GM12801 (cell line): ENCODE data around the gene URB1.

Experiments
- TF ChIP-seq, protein P1 (sequence below): IDR thresholded peaks from one replicate; pipeline ENCODE4 v1.5.1; 2011; ENCODE audit warnings: control low read depth; ENCODE audit not compliant: insufficient read length; ENCODE audit errors: extremely low read depth

URB1 gene

DNA sequence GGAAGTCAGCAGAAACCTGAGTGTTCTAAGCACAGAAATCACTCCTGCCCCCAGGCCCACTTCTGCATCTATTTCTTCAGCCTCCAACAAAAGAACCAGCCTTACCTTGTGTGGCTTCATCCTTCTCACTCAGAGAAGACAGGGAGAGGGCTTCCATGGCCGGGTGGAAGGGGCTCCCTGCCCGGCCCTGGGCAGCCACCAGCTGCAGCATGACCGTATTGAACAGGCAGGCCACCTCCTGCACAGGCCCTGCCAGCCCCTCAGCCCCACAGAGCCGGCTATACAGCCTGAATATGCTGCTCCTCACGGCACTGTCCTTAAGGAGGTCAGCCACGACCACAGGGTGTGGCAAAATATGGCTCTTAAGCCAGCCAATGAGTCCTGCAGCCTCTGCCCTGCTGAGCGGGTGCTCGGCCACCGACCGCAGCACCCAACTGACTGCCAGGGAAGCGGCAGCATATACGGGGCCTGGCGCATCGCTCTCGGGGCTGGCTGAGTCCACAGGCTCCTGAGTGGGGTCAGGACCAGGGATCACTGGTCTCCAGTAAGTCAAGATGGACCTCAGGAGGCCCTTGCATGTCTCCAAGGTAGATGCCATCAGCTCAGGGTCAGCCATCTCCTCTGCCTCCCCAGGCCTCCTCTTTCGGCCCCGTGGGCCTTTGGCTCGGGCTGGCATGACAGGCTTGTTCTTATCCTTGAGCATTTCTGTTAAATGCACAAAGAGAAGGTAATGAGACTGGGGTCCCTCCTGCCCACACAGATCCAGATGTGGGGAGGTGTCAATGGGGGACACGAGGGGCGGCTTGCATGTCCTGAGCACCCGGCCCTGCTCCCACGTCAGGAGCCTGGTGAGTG is 76.2 kb downstream of the URB1 start:
- TF ChIP-seq, protein P1, sequence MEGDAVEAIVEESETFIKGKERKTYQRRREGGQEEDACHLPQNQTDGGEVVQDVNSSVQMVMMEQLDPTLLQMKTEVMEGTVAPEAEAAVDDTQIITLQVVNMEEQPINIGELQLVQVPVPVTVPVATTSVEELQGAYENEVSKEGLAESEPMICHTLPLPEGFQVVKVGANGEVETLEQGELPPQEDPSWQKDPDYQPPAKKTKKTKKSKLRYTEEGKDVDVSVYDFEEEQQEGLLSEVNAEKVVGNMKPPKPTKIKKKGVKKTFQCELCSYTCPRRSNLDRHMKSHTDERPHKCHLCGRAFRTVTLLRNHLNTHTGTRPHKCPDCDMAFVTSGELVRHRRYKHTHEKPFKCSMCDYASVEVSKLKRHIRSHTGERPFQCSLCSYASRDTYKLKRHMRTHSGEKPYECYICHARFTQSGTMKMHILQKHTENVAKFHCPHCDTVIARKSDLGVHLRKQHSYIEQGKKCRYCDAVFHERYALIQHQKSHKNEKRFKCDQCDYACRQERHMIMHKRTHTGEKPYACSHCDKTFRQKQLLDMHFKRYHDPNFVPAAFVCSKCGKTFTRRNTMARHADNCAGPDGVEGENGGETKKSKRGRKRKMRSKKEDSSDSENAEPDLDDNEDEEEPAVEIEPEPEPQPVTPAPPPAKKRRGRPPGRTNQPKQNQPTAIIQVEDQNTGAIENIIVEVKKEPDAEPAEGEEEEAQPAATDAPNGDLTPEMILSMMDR = no peak

DNA sequence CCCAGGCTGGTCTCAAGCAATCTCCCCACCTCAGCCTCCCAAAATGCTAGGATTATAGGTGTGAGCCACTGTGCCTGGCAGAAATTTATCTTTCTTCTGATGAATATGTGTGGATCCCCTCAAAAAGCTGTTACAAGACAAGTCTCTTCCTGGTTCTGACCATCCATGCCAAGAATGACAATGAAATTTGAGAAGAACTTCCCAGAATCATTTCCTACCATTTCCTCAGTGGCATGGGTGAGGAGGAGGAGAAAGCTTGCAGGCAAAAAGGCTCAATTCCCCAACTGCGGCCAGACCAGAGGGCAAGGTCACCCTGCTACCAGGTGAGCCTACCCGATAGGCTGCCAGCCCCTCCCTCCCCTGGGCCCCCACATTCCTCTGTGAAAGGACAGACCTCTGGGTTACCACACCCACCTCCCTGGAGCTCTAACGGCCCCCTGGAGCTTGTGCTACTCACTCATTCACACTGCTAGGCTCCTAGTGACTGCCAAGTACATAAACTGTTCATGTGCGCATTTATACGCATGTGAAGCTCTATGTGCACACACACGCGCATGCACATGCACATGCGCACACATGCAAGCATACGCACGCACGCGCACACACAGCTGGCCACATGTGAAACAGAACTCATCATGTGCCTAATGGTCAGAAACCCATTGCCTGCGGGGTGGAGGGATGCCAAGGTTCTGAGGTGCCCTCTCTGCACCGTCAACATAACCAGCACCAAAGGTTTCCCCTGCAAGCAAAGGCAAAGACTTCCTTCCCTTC is 77.1 kb downstream of the URB1 start:
- TF ChIP-seq, protein P1 = no peak

DNA sequence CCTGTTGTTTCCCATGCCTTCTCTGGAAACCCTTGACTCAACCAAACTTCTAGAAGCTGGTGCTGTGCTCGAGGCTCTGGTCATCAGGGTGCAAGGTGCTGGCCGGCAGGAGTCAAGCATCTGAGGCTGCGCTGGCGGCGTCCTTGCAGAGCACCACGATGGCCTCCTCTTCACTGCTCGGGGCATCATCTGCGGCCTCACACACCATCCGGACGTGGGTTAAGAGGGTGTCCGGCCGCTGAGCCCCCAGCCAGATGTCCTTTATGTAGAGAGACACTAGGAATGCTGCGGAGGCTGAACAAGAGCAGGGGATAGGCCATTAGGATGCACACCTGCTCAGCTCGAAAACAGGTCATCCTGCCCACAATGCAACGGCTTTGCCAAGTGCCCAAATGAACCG is 78.0 kb downstream of the URB1 start:
- TF ChIP-seq, protein P1 = no peak

DNA sequence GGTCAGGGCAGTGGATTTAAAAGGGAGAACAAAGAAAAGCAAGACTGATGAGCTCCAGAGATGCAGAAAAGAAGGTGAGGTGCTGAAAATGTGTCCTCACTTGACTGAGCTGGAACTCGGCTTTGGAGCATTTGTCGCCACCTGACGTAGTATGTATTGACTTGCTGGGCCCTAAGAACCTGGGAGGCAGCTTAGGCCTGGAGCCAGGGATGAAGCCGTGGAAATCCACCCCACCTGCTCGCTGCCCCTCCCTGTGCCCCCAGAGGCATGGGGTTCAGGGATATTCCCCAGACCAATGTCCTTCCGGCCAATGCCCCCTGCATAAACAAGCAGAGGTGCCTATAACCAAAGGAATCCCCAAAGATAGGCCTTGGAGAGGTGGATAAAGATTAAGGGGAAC is 79.8 kb downstream of the URB1 start:
- TF ChIP-seq, protein P1 = no peak

DNA sequence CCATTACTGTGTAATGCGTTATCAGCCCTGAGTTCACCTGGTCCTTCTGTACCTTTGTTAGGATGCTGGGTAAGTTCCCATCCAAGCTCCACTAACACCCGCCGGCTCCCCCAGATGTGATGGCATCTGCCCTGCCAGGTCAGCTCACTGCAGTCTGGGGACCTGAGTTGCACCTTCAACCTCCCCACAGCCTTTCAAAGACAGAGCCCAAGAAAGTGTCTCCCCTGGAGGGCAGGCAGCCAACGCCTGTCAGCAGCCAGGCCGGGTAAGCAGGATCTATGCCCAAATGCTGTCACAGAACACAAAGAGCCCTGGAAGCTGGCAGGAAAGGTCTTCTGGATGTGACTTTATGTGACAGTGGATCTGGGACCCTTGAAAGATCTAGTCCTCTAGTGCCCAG is 80.5 kb downstream of the URB1 start:
- TF ChIP-seq, protein P1 = no peak

DNA sequence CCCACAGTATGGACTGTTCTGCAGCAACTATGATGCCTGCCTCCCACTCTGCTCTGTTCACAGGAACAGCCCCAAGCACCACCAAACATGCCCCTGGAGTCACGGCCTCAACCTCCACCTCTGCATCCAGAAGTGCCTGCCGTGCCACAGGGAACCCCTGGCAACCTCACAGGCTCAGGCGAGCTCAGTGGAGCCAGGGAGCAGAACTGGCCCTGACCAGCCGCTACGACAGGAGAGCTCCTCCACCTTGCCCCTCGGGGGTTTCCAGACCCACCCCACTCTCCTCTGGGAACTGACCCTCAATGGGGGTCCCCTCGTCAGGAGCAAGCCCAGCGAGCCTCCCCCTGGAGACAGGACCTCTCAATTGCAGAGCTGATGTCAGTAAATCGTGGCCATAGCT is 81.2 kb downstream of the URB1 start:
- TF ChIP-seq, protein P1 = no peak

DNA sequence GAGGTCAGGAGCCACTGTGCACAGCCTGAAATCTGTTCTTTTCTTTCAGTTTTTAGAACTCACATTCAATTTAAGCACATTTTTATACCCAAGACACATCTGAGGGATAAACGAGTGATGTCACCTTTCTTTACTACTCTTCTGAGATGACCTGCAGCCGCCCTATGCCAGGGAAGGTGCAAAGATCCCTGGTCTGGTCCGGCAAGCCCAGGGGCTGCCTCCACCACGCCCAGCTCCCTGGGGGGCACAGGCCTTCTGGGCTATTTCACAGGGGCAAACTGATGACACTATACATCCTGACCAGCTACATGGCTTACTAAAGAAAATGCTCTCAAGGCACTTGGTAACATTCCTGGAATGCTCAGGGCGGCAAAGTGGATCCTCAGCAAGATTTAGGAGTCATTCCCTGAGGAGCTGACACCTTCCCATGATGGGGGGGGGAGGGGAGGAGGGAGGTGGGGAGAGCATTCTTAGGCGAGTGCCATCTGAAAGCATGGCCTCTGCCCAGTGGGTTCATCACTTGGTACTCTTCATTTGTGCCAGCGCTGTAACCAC is 82.8 kb downstream of the URB1 start:
- TF ChIP-seq, protein P1 = no peak
